SH-SY5Y (cell line): ENCODE measurements around the gene EFCAB11.

Experiments
- GATA2 ChIP-seq: IDR thresholded peaks from 2 replicates; pipeline ENCODE4 v1.6.1; 2011; ENCODE audit warnings: mild to moderate bottlenecking, low read depth, low read length
- GATA3 ChIP-seq: IDR thresholded peaks from 2 replicates; pipeline ENCODE4 v1.6.1; 2011; ENCODE audit warnings: low read depth, mild to moderate bottlenecking, low read length, moderate library complexity

DNA sequence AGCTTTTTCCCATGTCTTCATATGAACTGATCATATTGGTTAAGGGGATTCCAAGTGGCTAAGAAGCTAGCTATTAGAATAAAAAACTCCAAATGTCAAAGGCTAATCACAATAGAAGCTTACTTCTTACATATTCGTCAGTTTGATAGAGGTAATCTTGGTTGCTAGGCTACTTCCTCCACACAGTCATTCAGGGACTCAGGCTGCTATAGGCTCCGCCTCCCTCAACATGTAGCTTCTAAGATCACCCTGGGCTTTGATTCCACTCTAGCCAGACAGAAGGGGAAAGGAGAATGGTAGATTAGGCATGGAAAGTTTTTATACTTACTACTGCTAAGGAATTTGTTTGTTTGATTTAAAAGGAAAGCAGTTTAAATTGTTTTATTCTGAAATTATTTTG is 207.9 kb downstream of the EFCAB11 start:
- TF ChIP-seq GATA3 (no peak), GATA2 (no peak)
